Measurements from ENCODE around the gene FGF3. TPM values are rescaled to one million over a fixed set of nuclear protein-coding genes. Genes with fewer than 3 reads are reported as not detected.

Gene FGF3
- not detected for total RNA-seq
- long read RNA-seq: 0 reads

- H3K9me3 ChIP-seq: no peaks in the 10 kb centered on the region
- intact Hi-C loops (cut with DNase I): no loop called here
- no peak within 1 kb of the TSS for H3K27ac ChIP-seq
- H3K4me1 ChIP-seq: no peaks in the 10 kb centered on the region
- no peaks in the 10 kb centered on the region for H3K36me3 ChIP-seq
- no peak for DNase-seq
- no peak for ATAC-seq
- H3K27me3 ChIP-seq: peaks cover 75% of the 10 kb centered on the region
- H3K4me3 ChIP-seq: no peak within 1 kb of the TSS
- TF ChIP-seq CTCF (IDR thresholded peaks at IDR 0.05): no peak
Measured at GRCh38 chr11:69818603-69819441, at the start of gene FGF3. TSS of gene FGF3 (minus strand) at chr11:69819416. CDS start at chr11:69818933, 483 bp downstream.

- no peak for TF ChIP-seq CTCF (IDR thresholded peaks at IDR 0.05)
- H3K4me1 ChIP-seq: no peaks in the 10 kb centered on the region
- H3K27me3 ChIP-seq: peaks cover 12% of the 10 kb centered on the region
- no peak overlapping the region for H3K4me3 ChIP-seq
- no peak overlapping the region for H3K27ac ChIP-seq
- ATAC-seq (no peak), DNase-seq (no peak)
- H3K9me3 ChIP-seq: no peaks in the 10 kb centered on the region
- no peaks in the 10 kb centered on the region for H3K36me3 ChIP-seq
- intact Hi-C loops (cut with DNase I): no loop called here
Measured at GRCh38 chr11:69868871-69869270, 49.7 kb upstream of the FGF3 start.

GRCh38 chr11:69868006-69868810 is 49.0 kb upstream of the FGF3 start:
- Histone ChIP-seq H3K4me1 (no peaks in the 10 kb centered on the region), H3K27ac (no peak overlapping the region), H3K9me3 (no peaks in the 10 kb centered on the region), H3K4me3 (no peak overlapping the region), H3K36me3 (no peaks in the 10 kb centered on the region), H3K27me3 (peaks cover 13% of the 10 kb centered on the region)
- no peak for DNase-seq
- intact Hi-C loops (cut with DNase I): no loop called here
- no peak for ATAC-seq
- no peak for TF ChIP-seq CTCF (IDR thresholded peaks at IDR 0.05)

GRCh38 chr11:69867076-69868005 is 48.1 kb upstream of the FGF3 start:
- H3K27me3 ChIP-seq: peaks cover 21% of the 10 kb centered on the region
- DNase-seq: no peak
- H3K4me1 ChIP-seq: no peaks in the 10 kb centered on the region
- intact Hi-C loops (cut with DNase I): no loop called here
- no peak for ATAC-seq
- H3K9me3 ChIP-seq: no peaks in the 10 kb centered on the region
- no peak for TF ChIP-seq CTCF (IDR thresholded peaks at IDR 0.05)
- H3K4me3 ChIP-seq: no peak overlapping the region
- no peaks in the 10 kb centered on the region for H3K36me3 ChIP-seq
- H3K27ac ChIP-seq: no peak overlapping the region

- Histone ChIP-seq H3K4me3 (no peak overlapping the region), H3K36me3 (no peaks in the 10 kb centered on the region), H3K27me3 (peaks cover 28% of the 10 kb centered on the region), H3K9me3 (no peaks in the 10 kb centered on the region), H3K4me1 (no peaks in the 10 kb centered on the region), H3K27ac (no peak overlapping the region)
- intact Hi-C loops (cut with DNase I): no loop called here
- ATAC-seq: no peak
- no peak for TF ChIP-seq CTCF (IDR thresholded peaks at IDR 0.05)
- no peak for DNase-seq
Measured at GRCh38 chr11:69866648-69867047, 47.4 kb upstream of the FGF3 start.

All from upper lobe of right lung (tissue), 1 donor.